Left ventricle myocardium superior (tissue), 1 donor: ENCODE measurements around the gene DAND5. TPM values are rescaled to one million over a fixed set of nuclear protein-coding genes. Genes with fewer than 3 reads are reported as not detected.
"Not testable (repeated sequence)": the region's sequence is repeated elsewhere in the genome, so short reads cannot be mapped to it uniquely, and the experiment has no call there.

ENCODE experiments used
- ATAC-seq: fragments of 200-7000 bp; cut with Tn5 transposase; one replicate; pipeline ENCODE4 v1.9.1; 2020; ENCODE audit warnings: mild to moderate bottlenecking, moderate library complexity
- DNase-seq: peaks from one replicate; pipeline ENCODE4 v3.0.0-alpha.2; 2020
- intact Hi-C: fragments of 100-400 bp; cut with micrococcal nuclease; formaldehyde crosslinking; loops from one replicate; pipeline ENCODE4 v1.11.0; 2022
- total RNA-seq: library from RNA; stranded (reverse); fragmentation: NEBNext Ultra II Directional; extraction: Animal tissue kit (Norgen Biotek cat#: 25700); gene quantifications from one replicate; pipeline ENCODE4 v1.2.1, GENCODE V29; 2021
- donor health status: DM: no; HTN: yes; CAD: no; lungs with severe emphysema.

Gene DAND5
- total RNA-seq, 1 donor from 2014 or later = 11.2 TPM

GRCh38 chr19:12944104-12944674 is 25.2 kb upstream of the DAND5 start:
- intact Hi-C loops = no loop called here
- ATAC-seq (no peak), DNase-seq (no peak)

DNA sequence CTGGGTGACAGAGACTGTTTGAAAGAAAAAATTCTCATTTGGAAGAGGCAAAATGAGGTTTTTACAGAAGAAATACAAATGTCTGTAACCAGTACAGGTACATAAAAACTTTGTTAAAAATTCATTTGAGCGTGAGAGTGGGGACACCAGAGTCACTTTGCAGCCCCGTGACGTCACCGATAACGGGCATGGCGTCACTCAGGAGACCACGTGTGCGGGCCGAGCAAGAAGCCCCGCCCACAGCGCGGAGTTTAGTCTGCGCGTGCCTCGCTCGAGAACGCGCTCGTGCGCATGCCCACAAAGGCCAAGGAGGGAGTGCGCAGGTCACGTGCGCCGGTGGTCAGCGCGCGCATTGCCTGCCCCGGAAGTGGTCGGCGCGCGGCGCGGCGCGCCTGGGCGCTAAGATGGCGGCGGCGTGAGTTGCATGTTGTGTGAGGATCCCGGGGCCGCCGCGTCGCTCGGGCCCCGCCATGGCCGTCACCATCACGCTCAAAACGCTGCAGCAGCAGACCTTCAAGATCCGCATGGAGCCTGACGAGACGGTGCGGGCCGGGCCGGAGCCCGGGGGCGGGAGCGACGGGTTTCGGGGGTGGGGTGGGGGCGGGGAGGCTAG is 23.8 kb upstream of the DAND5 start, which contains the start of gene RAD23A:
Gene RAD23A (plus strand): TSS at position 384 of the 613 bp plus-strand sequence. CDS start 87 bp downstream, at position 471.
- intact Hi-C loops = no loop called here
- ATAC-seq (peak; percentile 95), DNase-seq (peak; percentile 100)

GRCh38 chr19:12946092-12946721 is 23.2 kb upstream of the DAND5 start:
- intact Hi-C loops = no loop called here
- ATAC-seq = peak; percentile 81
- DNase-seq = peak; percentile 84

GRCh38 chr19:12946731-12947496 is 22.5 kb upstream of the DAND5 start:
- ATAC-seq (no peak), DNase-seq (no peak)
- intact Hi-C loops = no loop called here

GRCh38 chr19:12947702-12948611 is 21.4 kb upstream of the DAND5 start:
- ATAC-seq (no peak), DNase-seq (peak; percentile 36)
- intact Hi-C loops = no loop called here

- DNase-seq (no peak), ATAC-seq (no peak)
- intact Hi-C loops = no loop called here
Observed at GRCh38 chr19:12948612-12949362, 20.6 kb upstream of the DAND5 start.

DNA sequence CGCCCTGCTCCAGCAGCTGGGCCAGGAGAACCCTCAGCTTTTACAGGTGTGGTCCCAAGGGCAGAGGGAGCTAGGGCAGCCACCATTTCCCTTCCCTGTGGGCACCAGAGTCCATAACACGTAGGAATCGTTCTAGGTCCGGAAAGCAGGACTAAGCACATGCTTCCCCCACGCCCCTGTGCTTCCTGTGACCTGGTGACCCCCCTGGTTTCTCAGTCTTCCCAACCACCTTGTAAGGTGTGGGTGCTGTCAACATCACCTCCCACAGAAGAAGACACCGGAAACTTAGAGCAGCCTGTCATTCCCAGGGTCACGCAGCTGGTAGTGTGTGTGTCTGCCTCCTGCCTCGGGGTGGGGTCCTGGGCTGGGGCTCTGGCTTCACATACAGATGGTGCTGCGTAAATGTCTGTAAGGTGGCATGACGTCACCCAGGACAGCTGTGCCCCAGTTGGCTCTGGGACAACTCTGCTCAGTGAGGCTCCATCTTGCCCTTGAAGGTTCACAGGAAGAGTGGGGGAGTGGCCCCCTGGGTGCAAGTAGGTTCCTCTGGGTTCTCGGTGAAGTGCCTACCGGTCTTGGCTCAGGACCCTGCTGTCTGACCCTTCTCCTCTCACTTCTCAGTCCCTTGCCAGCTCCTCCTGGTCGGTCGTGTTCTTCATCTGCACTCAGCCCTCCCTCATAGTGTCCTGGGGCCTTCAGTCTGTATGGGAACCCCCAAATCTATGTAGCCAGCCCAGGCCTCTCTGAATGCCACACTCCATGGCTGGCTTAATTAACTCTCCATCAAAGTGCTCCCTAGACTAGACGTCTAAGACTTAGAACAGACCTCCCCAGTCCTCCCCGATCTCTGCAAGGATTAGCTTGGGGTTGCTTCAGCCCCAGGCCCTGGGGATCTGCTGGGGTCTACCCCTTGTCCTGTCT is 19.8 kb upstream of the DAND5 start:
- intact Hi-C loops = no loop called here
- DNase-seq (no peak), ATAC-seq (no peak)

- ATAC-seq, DNase-seq, intact Hi-C loops: not testable (repeated sequence)
Observed at GRCh38 chr19:12952050-12952449, 17.3 kb upstream of the DAND5 start.

GRCh38 chr19:12952488-12953137 is 16.8 kb upstream of the DAND5 start:
- intact Hi-C loops = no loop called here
- ATAC-seq (no peak), DNase-seq (no peak)

DNA sequence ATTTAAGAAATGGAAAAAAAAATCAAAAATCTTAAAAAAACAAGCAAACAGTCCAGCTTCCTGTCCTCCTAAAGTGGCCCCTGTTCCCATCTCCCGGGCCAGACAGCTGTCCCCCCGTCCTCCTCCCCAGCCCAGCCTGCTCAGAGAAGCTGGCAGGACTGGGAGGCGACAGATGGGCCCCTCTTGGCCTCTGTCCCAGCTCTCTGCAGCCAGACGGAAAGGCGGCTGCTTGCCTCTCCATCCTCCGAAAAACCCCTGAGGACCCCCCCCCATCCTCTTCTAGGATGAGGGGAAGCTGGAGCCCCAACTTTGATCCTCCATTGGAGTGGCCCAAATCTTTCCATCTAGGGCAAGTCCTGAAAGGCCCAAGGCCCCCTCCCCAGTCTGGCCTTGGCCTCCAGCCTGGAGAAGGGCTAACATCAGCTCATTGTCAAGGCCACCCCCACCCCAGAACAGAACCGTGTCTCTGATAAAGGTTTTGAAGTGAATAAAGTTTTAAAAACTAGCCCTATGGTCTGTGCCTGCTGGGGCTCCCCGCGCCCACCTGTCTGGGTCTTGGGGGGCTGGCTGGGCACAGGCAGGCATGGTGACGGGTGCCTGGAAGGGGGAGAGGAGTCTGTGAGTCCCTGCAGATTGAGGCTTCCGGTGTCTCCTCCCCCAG is 16.1 kb upstream of the DAND5 start:
- intact Hi-C loops = no loop called here
- DNase-seq (peak; percentile 51), ATAC-seq (peak; percentile 14)

- intact Hi-C loops = no loop called here
Observed at GRCh38 chr19:12953799-12954611, 15.4 kb upstream of the DAND5 start.

GRCh38 chr19:12954612-12954962 is 14.8 kb upstream of the DAND5 start:
- ATAC-seq (no peak), DNase-seq (no peak)
- intact Hi-C loops = no loop called here

More at GRCh38 chr19:12953799-12954611, 15.4 kb upstream of the DAND5 start:
- DNase-seq (no peak), ATAC-seq (no peak)

- intact Hi-C loops, ATAC-seq, DNase-seq: not testable (repeated sequence)
Observed at GRCh38 chr19:12955575-12955974, 13.8 kb upstream of the DAND5 start.

- ATAC-seq = no peak
- intact Hi-C loops = no loop called here
Observed at GRCh38 chr19:12955996-12956395, 13.4 kb upstream of the DAND5 start.

More at GRCh38 chr19:12955996-12956395, 13.4 kb upstream of the DAND5 start:
- no peak for DNase-seq
